Vagina (tissue), 2 donors: ENCODE data around the gene CEP250. TPM values are rescaled to one million over a fixed set of nuclear protein-coding genes. Genes with fewer than 3 reads are reported as not detected.

Source experiments
- DNase-seq, 2 donors: peaks; one replicate each; pipeline ENCODE4 v3.0.0-alpha.2; 2017; ENCODE audit errors: extremely low spot score in 2 of 2
- H3K27ac ChIP-seq: fragments of 200-600 bp; sonication (generic); one replicate; pipeline ENCODE4 v1.5.1; 2019
- H3K27me3 ChIP-seq: fragments of 200-600 bp; sonication (generic); one replicate; pipeline ENCODE4 v1.5.1; 2019
- H3K36me3 ChIP-seq, 2 donors: fragments of 200-600 bp; sonication (generic); one replicate each; pipeline ENCODE4 v1.5.1; 2017 to 2019
- H3K4me1 ChIP-seq: fragments of 200-600 bp; sonication (generic); one replicate; pipeline ENCODE4 v1.5.1; 2019
- H3K4me3 ChIP-seq, 2 donors: fragments of 200-600 bp; sonication (generic); 1 replicate in 1 of 2; 2 replicates in 1 of 2; pipeline ENCODE4 v1.5.1; 2016 to 2019
- H3K9me3 ChIP-seq: fragments of 200-600 bp; sonication (generic); one replicate; pipeline ENCODE4 v1.5.1; 2019
- CTCF ChIP-seq, 3 experiments: fragments of 450-650 bp in 2 of 3; fragments of 200-600 bp in 1 of 3; sonication (generic) in 1 of 3; IDR thresholded peaks; one replicate each; pipeline ENCODE4 v1.5.1; 2017 to 2019; ENCODE audit warnings: antibody characterized with exemption in 3 of 3, mild to moderate bottlenecking in 2 of 3, moderate library complexity in 2 of 3
- POLR2A ChIP-seq, 2 donors: fragments of 450-650 bp; IDR thresholded peaks; one replicate each; pipeline ENCODE4 v1.6.1; 2017; ENCODE audit warnings: antibody characterized with exemption in 2 of 2, mild to moderate bottlenecking in 2 of 2, moderate library complexity in 2 of 2
- POLR2AphosphoS5 ChIP-seq, 2 donors: sonication (generic); formaldehyde crosslinking; IDR thresholded peaks; one replicate each; pipeline ENCODE4 v1.9.0; 2017; ENCODE audit warnings: antibody characterized with exemption in 2 of 2, mild to moderate bottlenecking in 2 of 2, low read depth in 1 of 2; ENCODE audit not compliant: insufficient read depth in 1 of 2
- intact Hi-C: fragments of 100-400 bp; cut with DNase I; formaldehyde crosslinking; loops from one replicate; pipeline ENCODE4 v1.15.1; 2023
- microRNA counts, 2 donors: library from miRNA; unstranded; fragments of <30 nt; microRNA quantifications; one replicate each; lab custom pipeline; 2016 to 2017
- microRNA-seq: library from miRNA; unstranded; fragments of <30 nt; microRNA quantifications from one replicate; pipeline ENCODE4, GENCODE V29; 2017; ENCODE audit warnings: borderline number of aligned reads, borderline replicate concordance
- small RNA-seq: library from RNA; depleted of rRNA; stranded (forward); fragments of <200 nt; gene quantifications from one replicate; pipeline ENCODE3, GENCODE V24; 2016
- total RNA-seq: library from RNA; depleted of rRNA; stranded (reverse); fragments of >200 nt; gene quantifications from one replicate; pipeline ENCODE4 v1.2.3, GENCODE V29; 2016

Gene CEP250
- total RNA-seq, 1 donor from 2014 or later: 10.1 TPM

- DNase-seq: no peak
- Histone ChIP-seq H3K27me3 (no peaks in the 10 kb centered on the region), H3K36me3 (no peaks in the 10 kb centered on the region), H3K4me1 (no peaks in the 10 kb centered on the region), H3K27ac (no peak overlapping the region), H3K4me3 (no peak overlapping the region), H3K9me3 (no peaks in the 10 kb centered on the region)
- intact Hi-C loops: no loop called here
- TF ChIP-seq CTCF (IDR thresholded peaks at IDR 0.05) (no peak), POLR2A (IDR thresholded peaks at IDR 0.05) (no peak), POLR2AphosphoS5 (IDR thresholded peaks at IDR 0.05; ENCODE audit: insufficient read depth in 1 of 2, low read depth in 1 of 2) (no peak)
Observed at GRCh38 chr20:35564905-35565304, 109.5 kb downstream of the CEP250 start.

GRCh38 chr20:35568645-35569044 lies 113.2 kb downstream of the CEP250 start:
- no peak for DNase-seq
- Histone ChIP-seq H3K9me3 (no peaks in the 10 kb centered on the region), H3K27ac (no peak overlapping the region), H3K36me3 (no peaks in the 10 kb centered on the region), H3K27me3 (no peaks in the 10 kb centered on the region), H3K4me3 (no peak overlapping the region), H3K4me1 (no peaks in the 10 kb centered on the region)
- TF ChIP-seq CTCF (IDR thresholded peaks at IDR 0.05) (no peak), POLR2A (IDR thresholded peaks at IDR 0.05) (no peak), POLR2AphosphoS5 (IDR thresholded peaks at IDR 0.05; ENCODE audit: insufficient read depth in 1 of 2, low read depth in 1 of 2) (no peak)
- intact Hi-C loops: no loop called here

MicroRNAs within 50 kb of the gene (microRNA counts, 767-probe panel; counts per million panel counts)
- microRNA hsa-miR-1289 (lab: Ali Mortazavi, UCI): 238 to 261 counts per million in 2 donors

Small RNAs within 50 kb of the gene (microRNA-seq; reads per million reads assigned to microRNA genes)
- gene MIR1289-1: not detected

Small RNAs within 50 kb of the gene (small RNA-seq; reads per million reads assigned to genes)
- not detected for gene MIR1289-1

Other genes starting within 250 kb of the CEP250 start
- gene MMP24, start 228.9 kb upstream of the CEP250 start, total RNA-seq: 0.98 TPM
- 36.8 TPM for gene MMP24OS, start 177.5 kb upstream of the CEP250 start, total RNA-seq
- gene EIF6, start 170.8 kb upstream of the CEP250 start, total RNA-seq: 124 TPM
- gene FAM83C, start 163.2 kb upstream of the CEP250 start, total RNA-seq: 16.9 TPM
- gene UQCC1, start 43.6 kb upstream of the CEP250 start, total RNA-seq: 33.9 TPM
- 1.7 TPM for gene GDF5, start 17.4 kb upstream of the CEP250 start, total RNA-seq
- gene C20orf173, start 74.1 kb downstream of the CEP250 start, total RNA-seq: not detected
- gene ERGIC3, start 86.5 kb downstream of the CEP250 start, total RNA-seq: 113 TPM
- 6.9 TPM for gene SPAG4, start 160.2 kb downstream of the CEP250 start, total RNA-seq
- 149 TPM for gene CPNE1, start 209.3 kb downstream of the CEP250 start, total RNA-seq
- gene RBM12, start 209.3 kb downstream of the CEP250 start, total RNA-seq: 26.8 TPM
- gene NFS1, start 243.8 kb downstream of the CEP250 start, total RNA-seq: 15.2 TPM
- 248 TPM for gene ROMO1, start 243.8 kb downstream of the CEP250 start, total RNA-seq